HG03097 (cell line): Measurements from ENCODE around the gene ZFYVE27.

Source experiments
- ATAC-seq: cut with Tn5 transposase; IDR thresholded peaks from one replicate; pipeline ENCODE4 v1.9.1; 2021; ENCODE audit not compliant: unreplicated experiment, low FRiP score

The ZFYVE27 gene

GRCh38 chr10:97714401-97715258, 22.3 kb upstream of the ZFYVE27 start:
- no peak for ATAC-seq

- no peak for ATAC-seq
Measured at GRCh38 chr10:97715259-97715874, 21.6 kb upstream of the ZFYVE27 start.

DNA sequence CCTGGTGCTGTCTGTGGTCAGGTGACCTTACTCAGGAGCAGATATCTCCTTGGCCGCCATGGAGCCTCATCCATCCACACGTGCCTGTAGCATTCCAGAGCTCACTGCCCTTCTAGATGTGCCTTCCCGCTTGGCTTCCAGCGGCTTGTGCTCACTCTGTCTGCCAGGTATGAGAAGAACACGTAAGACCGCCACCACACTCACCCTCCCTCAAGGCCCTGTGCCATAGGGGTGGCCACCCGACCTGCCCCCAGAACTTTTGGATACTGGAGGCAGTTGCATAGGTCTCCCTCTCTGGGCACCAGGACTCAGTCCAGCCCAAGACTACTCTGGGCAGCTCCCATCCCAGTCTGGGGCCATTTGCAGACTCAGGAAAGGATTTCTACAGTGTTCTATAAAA, 19.3 kb upstream of the ZFYVE27 start:
- no peak for ATAC-seq

DNA sequence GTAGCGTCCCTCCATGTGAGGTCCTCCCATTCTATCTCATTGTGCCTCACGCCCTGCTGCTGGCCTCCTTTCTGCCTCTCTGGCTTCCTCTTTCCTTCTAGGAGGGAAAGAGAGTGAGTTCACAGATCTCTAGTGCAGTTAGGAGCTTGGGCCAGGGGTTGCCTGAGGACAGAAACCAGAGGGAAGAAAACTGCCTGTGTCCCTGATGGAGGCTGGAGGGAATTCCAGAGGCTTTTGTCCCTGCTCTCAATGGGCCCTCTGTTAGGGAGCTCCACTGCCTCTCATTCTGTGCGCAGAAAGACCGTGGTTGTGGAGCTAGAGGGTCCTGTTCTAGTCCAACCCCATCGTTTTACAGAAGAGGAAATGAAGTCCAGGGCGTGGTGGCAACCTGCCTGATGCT, 18.8 kb upstream of the ZFYVE27 start:
- no peak for ATAC-seq

- ATAC-seq = no peak
Measured at GRCh38 chr10:97718659-97719142, 18.2 kb upstream of the ZFYVE27 start.

DNA sequence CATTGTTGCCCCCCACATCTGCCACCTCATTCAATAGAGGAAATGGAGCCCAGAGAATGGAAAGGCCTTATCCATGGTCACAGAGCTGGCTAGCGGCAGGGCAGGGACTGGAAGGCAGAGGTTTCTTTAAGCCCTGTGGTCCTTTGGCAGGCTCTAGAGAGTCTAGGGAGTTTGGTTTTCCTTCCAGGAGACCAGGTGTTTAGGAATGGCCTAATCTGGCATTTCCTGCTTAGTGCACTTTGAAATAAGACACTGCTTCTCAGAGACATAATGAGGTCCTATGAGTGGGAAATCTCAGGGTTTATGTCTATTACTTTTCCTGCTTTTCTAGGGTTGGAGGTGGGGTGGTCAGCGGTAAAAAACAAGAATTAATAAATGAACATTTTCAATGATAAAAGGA, 17.3 kb upstream of the ZFYVE27 start:
- no peak for ATAC-seq

- ATAC-seq = no peak
Measured at GRCh38 chr10:97721871-97722780, 14.8 kb upstream of the ZFYVE27 start.

- ATAC-seq = no peak
Measured at GRCh38 chr10:97723001-97723400, 13.9 kb upstream of the ZFYVE27 start.

DNA sequence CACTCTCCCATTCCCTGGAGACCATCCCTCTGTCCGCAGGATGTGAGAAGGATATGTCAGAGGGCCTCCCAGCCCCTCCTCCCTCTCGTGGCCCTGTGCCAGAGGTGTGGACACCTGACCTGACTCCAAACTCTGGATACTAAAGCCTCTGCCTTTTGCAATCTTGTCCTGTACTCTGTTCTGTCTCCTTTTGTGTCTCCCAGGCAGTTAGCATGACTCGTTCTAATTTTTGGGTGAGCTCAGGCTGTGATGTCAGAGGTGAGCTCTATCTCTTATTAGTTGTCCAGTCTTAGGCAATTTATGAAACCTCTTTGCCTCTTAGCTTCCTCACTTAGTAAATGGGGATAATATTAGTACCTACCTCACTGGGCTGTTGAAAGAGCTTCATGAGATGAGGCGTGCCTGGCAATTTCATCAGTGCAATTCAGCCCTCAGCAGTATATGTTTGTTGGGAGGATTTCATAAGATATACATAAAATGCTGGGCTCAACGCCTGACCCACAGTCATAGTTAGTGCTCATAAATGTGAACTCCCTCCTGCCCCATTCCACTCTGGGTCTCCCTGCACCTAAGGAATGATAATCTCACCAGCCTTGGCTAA, 12.5 kb upstream of the ZFYVE27 start:
- no peak for ATAC-seq

DNA sequence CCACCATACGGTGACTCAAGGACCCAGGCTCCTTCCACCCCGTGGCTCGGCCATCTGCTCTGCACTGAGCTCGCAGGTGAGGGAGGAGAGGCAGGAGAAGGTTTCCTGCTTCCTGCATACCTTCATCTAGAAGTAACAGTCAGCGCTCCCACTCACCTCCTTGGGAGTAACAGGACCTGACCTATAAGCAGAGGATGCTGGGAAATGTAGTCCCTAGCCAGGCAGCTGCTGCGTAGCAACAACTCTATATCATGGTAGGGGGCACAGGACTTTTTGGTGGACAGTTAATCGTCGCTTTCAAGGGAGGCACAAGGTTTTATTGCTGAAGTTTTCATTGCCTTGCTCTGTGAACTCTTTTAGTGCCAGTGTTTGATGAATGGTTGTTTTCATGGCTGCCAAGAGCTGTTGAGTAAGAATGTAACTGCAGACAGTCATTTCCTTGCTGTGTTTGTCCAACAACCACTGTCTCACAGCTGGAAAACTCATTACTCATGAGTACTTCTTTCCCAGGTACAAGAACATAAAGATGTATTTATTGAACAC, 10.2 kb upstream of the ZFYVE27 start:
- ATAC-seq = no peak

DNA sequence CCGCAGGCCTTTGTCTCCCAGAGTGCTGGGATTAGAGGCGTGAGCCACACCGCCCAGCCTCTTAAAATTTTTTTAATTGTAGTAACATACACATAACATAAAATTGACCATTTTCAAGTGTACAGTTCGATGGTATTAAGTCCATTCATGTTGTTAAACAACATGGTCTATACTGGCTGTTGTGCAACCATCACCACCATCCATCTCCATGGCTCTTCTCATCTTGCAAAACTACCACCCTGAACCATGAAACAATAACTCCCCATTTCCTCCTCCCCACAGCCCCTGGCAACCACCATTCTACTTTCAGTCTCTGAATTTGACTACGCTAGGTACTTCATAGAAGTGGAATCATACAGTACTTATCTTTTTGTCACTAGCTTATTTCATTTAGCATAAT, 7.9 kb upstream of the ZFYVE27 start:
- ATAC-seq = no peak

- no peak for ATAC-seq
Measured at GRCh38 chr10:97731346-97732051, 5.4 kb upstream of the ZFYVE27 start.

DNA sequence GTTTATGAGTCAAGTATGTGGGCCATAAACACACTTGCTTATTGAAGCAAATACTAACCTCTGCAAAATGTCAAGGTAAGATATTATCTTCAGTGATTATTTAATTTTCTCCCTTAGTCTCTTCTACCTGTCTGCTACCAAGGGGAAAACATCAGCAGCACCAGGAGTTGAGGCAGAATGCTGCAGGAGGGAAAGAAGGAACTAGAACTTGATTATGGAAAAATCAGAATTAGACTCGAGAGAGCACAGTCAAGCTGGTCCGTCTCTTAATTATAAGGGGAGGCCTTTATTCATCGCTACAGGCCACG, 4.9 kb upstream of the ZFYVE27 start:
- ATAC-seq = no peak

GRCh38 chr10:97733256-97733655, 3.7 kb upstream of the ZFYVE27 start:
- no peak for ATAC-seq

GRCh38 chr10:97734021-97734420, 2.9 kb upstream of the ZFYVE27 start:
- no peak for ATAC-seq

DNA sequence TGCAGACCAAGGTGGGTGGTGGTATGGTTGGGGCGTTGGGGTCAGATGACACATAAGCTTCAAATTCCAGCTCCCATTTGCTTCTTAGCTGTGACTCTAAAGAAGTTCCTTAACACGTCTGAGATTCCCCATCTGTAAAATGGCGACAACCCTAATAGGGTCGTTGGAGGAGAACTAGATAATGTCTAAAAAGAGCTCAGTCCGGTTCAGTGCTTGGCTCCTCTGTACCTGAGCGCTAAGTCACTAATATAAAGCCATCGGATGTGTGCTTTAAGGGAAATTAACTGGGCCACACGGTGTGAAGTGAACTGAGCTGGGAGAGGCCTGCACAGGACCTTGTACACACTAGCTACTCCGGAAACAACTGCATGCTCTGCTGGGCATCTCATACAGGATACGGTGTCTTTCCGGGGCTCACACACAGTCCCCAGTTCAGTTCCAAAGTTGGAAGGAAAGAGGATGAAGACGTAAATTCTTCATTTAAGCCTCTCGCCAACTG, 476 bp upstream of the ZFYVE27 start:
- peak; percentile 17 for ATAC-seq

- no peak for ATAC-seq
Measured at GRCh38 chr10:97737770-97738265, 890 bp downstream of the ZFYVE27 start.

DNA sequence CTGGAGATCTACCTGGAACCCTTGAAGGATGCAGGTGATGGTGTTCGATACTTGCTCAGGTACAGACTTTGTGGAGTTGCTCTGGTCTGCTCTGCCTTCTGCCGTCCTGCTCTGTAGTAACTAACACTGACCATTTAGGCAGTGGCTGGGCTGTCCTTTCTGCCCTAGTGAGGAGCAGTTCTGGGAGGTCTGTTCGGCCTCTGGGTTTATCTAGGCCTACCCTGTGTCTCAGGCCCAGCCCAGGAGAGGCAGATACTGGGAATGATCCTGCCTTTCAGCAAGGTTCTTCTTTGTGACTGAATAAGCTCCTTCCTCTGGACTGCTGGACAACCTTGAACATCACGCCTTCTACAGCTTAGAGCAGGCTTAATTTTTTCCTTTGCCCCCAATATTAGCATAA, 1.7 kb downstream of the ZFYVE27 start:
- no peak for ATAC-seq

- no peak for ATAC-seq
Measured at GRCh38 chr10:97740613-97741012, 3.7 kb downstream of the ZFYVE27 start.
